M059J (cell line): ENCODE results near the gene STMP1. TPM values are rescaled to one million over a fixed set of nuclear protein-coding genes. Genes with fewer than 3 reads are reported as not detected.
"Not testable (repeated sequence)": the region's sequence is repeated elsewhere in the genome, so short reads cannot be mapped to it uniquely, and the experiment has no call there.

Experiments
- DNase-seq: peaks from one replicate; pipeline ENCODE4 v3.0.0-alpha.2; 2012; ENCODE audit warnings: low read depth
- total RNA-seq: library from RNA; depleted of rRNA; stranded (reverse); fragments of >200 nt; shearing (Covaris generic); gene quantifications from 2 replicates; pipeline ENCODE4 v1.2.3, GENCODE V29; 2014; rRNA removed

The STMP1 gene
- 29.5 and 34.0 TPM in 2 replicates for total RNA-seq

DNA sequence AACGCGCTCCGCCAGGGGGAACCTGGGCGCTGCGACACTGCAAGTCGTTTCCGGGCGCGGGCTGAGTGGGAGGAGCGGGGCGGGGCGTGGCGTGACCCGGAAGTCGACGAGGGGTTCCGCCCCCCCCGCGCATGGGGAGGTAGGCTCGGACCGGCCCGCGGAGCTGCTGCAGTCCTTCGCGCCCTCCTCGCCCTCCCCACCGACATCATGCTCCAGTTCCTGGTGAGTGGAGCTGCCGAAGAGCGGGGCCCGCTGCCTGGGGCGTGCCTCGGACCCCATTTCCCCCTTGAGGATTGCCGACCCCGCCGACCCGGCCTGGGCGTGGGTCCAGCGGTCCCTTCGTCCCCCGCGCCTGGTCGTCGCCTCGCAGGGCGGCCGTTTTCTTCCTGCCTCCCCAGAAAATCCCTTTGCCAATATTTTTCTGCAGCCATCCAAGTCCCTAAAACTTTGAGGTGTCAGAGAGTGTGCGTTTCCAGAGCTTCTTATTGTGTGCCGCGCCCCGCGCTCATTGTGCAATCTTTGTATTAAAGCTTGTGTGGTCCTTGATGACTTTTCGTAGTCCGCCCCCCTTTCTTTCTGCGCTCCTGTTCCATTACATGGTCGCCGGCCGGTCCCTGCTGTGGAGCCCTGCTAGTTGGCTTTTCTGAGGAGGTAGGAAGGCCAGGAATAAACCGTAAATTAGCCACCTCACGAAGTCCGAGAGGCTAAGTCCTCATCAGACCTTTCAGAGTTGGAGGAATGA, at the start of gene STMP1:
TSS of gene STMP1 (plus strand) at position 142 of the 742 bp plus-strand sequence.
- peak; percentile 91 for DNase-seq

DNA sequence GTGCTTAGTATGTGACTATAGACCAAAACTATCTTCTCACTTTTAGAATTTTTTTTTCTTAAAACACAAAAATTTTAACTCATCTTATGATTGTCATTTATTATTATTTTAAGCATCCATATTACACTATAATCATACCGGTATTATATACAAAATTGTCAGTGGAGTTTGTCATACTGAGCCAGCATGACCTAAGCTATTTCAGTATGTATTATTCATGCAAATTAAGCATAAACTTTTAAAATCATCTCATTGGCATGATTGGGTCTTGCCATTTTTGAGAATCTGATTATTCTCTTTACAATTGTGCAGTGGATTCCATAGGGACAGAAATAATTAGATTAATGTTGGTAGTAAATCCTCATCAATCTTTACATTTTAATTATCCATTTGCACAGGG, 46.2 kb upstream of the STMP1 start:
- DNase-seq, result no peak

DNA sequence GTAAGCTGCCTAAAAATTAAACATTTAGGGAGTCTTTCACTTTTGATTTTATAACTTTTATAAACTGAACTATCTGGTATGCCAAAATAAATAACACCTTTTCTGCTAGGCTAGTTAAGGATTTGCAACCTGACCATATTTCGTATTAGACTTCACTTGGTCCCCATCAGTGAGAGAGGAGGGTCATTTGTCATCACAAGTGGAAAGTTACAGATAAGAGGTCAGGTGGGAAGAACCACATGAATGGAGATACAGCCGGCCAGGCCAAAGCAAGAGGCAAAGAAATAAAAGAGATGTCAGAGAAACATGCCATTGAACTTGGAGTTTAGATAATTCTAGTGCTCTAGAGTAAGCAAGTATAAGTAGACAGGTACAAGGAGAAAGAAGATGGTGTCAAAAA, 44.5 kb upstream of the STMP1 start:
- no peak for DNase-seq

DNA sequence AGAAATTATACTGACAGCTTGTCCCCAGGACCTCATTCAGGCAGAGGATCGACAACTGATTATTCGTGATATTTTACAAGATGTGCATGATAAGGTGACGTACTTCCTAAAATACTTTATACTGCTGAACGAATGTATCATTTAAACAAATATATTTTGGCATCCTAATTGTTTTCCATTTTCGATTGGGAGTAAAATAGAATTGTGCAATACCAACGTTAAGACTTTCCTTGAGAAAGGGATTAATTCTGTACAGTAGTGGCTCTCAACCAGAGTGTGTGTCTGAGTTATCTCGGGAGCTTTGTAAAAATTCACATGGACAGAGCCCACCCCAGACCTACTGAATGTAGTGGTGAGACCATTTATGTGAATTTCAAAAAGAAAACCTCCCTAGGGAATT, 43.8 kb upstream of the STMP1 start:
- no peak for DNase-seq

DNA sequence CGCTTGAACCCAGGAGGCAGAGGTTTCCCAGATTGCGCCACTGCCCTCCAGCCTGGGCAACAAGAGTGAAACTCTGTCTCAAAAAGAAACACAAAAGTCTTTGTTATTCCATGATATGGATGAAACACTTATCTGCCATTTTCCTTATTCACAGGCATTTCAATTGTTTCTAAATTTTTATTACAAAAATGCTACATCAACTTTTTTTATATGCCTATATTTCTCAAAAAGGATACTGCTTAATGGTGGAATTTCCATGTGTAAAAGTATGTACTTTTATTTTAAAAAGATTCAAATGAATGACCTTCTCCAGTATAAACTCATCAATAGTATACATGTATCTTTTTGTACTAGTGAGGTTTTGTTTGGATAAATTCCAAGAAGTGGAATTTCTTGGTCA, 41.9 kb upstream of the STMP1 start:
- DNase-seq, result no peak

DNA sequence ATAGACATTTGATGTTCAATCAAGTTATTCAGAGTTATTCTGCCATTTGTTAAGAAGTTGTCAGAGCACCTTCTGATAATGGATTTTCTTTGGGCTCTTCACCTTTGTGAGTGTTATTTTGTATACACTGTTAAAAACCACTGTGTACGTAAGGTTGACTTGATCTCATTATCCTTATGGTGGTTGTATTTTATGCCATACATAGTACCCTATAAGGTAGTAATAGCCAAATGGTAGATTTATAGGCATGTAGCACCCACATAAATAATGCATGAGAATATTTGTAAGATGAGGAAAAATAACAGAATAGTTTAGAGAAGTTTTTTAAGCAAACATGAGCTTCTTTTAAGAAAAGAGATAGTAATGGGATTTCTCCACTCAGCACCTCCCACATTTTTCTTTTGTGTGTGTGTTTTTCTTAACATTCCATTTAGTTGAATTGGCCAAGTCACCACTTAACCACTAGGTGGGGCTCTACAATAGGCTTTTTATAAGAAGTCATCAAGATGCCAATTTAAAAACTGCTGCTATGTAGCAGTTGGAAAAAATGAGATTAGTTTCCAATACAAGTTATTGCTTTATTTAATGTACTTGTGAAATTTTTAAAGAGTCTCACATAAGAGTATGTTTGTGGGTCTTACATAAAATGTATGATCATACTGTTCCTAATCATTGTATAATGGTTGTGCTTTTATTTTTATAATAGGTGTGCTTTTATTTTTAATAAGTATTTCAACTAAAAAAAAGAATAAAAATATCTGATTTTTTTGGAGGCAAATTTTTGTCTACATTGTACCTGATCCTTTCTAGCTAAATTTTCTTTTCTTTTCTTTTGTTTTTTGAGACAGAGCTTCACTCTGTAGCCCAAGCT, 41.1 kb upstream of the STMP1 start:
- DNase-seq, result peak; percentile 83

DNA sequence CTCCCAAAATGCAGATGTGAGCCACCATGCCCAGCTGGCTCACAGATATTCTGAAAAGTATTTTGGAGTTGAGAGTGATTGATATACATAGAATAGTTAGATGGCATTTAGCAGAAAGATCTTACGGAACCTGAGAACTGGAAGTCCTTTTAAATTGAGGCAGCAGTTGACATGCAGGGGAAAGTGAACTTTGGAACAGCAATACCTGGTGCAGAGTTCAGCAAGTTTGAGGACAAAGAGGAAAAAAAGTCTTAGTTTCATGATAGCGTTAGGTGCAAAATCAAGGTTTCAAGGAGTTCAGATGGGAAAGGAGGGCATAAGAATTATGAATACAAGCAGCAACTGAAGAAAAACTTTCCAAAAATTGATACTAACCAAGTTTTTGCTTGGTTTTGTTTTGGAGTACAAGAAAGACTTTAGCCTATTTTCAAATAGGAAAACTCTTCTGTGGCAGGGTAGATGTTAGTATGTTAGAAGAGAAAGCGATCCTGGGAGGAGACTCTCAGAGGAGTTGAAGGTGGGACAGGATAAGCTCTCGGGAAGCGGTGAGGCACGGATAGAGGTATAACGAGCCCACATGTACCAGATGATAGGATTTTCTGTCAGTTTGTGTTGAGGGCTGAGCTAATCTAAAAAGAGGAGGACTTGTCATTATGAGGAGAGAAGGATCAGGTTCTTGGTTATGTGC, 28.0 kb upstream of the STMP1 start:
- no peak for DNase-seq

DNA sequence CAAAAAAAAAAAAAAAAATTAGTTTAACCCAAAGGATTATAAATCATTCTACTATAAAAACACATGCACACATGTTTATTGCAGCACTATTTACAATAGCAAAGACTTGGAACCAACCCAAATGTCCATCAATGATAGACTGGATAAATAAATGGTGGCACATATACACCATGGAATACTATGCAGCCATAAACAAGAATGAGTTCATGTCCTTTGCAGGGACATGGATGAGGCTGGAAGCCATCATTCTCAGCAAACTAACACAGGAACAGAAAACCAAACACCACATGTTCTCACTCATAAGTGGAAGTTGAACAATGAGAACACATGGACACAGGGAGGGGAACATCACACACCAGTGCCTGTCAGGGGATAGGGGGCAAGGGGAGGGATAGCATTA, 22.6 kb upstream of the STMP1 start:
- DNase-seq, result not testable (repeated sequence)

DNA sequence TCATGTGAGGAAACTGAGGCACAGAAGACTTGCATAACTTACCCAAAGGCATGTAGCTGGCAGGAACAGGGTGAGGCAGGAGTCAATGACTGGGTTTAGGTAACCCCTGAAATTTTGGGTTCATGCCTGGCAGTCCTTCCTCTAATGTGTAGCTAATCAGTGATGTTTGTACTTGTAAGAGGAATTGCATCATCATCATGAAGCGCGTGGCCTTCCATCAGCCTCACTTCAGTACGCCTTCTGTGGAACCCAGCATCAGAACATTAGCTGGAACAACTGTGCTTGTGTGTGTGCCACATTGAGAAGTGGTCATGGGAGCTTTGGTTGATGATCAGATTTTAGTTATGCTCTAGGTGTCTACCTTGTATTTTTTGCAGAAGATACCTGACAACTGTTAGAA, 18.2 kb upstream of the STMP1 start:
- DNase-seq, result no peak

DNA sequence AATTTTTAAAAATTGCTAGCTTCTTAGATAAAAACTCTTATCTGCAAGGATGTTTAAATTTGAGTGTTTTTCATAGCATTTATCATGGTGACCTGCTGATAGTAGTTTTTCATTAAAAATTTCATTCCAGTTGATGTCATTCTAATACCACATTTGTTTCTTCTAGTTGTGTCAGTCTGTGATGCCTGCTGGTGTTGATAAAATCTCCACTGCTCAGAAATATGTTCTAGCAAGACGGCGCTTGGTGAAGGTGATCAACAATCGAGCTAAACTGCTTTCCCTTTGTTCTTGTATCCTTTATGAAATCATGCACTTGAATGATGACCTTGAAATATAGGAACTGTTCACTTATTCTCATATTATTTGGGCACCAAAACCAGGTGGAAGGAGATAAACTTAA, 17.6 kb upstream of the STMP1 start:
- DNase-seq, result no peak

DNA sequence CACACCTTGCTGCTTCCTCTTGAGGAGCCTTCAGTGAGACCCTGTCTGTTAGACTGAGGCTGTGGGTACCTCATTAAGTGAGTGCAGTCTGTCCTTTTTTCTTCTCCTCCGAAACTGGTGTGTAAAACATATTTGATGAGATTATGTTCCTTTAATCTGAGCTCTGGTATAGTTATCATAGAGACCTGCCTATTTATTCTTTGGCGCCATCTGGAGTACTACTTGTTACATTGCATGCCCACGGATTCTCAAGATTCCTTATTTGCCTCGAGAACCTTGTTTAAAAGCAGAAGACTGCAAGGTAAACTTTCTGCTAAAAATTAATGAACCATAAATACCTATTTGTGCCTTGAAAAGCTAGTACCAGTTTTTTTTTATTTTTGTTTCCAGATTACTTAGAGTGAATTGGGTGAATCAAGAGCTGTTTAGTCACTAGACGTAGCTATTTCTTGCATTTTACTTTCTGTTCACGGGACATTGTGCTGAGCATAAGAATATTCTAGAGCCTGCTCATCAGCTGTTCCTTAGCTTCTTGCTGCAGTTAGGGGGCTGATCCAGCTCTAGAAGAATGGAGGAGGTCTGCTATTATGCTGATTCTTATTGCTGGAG, 16.9 kb upstream of the STMP1 start:
- peak; percentile 58 for DNase-seq

DNA sequence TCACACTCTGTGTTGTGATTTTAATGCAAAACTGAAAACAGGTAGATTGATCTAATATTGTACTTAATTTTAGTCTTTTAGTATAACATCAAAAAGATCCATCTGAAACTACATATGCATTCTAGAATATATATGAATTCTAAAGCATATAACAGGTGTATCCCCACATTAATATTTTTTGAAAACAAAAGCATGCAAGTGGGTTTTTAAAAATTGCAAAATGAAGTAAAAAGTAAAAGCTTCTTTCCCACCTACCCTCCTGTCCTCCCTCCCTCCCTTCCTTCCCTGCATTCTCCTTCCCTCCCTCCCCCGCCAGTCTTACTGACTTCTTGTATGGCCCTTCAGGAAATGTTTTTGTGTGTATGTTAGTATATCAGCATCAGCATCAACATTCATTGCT, 14.6 kb upstream of the STMP1 start:
- no peak for DNase-seq

DNA sequence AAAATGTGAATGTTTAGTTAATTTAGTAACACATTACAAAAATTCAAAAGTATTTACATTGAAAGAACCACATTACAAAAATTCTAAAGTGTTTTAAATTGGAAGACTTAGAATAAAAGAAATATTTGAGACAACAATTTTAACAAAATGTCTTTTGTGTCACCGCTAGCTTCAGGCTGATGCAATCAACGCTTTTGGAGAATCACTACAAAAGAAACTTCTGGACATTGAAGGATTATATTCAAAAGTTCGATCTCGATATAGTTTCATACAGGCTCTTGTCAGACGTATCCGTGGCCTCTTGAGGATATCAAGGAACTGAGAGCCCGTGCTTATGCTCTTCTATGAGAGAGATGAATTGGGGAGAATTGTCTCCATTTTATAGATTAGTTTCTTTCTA, 14.1 kb upstream of the STMP1 start:
- DNase-seq, result no peak

DNA sequence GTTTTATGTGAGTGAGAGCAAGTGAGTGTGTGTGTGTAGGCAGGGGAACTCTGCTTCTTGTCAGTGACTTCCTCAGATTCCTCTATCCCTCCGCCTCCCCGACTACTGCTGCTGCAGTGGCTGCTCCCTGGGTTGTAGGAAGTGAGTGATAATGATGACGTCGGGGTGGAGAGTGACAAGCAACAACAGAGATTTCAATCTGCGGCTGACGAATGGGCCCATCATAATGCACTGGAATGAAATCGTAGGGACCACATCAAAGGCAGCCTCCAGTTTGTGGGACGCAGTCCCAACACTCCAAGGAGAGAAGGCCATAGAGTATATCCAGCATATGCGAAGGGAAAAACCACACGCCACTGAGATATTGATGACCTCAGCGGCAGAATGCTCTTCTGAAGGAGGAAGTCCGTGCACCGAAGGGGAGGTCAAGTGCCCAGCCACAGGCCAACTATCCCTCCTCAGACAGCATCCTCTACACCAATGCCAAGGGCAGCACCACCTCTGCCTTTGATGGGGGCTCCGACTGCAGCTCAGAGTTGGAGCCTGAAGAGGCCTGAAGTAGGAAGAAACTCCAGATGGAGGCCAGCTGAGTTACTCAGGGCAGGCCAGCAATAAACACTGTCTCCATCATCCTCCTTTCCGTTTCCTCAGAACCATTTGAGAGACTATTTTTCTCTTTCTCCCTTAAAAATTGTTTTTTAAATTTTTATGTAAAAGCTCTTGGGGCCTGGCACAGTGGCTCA, 11.3 kb upstream of the STMP1 start:
- DNase-seq, result peak; percentile 47

DNA sequence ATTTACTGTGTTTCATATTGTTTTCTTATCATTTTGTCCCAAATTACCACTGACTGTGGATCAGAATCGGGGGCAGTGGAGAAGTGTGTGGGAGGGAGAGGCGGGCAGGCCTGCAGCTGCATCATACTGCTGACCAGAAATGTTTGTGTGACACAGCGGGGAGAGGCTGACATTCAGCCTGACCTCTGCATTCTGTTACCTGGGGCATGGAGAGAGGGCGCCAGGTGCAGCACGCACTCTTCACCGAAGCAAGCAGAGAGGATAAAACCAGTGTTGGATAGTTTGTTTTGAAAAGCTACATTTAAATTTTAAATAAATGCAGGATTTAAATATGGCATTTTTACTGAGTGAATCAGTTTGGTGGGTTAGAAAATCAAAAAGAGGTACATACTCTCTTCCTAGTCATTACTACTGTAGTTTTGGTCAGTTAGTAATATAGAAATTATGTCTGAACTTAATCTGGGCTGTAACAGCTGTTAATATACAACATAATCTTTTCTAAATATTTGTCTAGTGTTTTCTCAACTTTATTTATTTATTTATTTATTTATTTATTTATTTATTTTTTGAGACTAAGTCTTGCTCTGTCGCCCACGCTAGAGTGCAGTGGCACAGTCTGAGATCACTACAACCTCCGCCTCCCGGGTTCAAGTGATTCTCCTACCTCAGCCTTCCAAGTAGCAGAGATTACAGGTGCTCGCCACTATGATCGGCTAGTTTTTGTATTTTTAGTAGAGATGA, 8.8 kb upstream of the STMP1 start:
- no peak for DNase-seq

DNA sequence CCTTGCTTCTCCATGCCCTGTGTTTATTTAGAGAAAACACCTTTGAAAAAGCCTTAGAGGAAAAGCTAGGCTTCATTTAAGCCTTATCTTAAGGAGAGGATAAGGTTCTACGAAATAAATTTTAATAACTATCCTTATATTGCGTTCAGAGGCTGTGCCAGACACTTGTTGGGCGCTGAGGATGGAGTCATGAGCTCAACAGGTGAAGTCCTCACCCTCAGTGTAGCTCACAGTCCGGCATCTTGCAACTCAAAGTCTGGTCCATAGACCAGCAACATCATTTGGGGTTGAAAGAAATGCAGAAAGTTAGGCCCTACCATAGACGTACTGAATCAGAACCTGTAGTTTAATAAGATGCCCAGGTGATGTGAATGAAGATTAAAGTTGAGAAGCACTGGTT, 3.8 kb upstream of the STMP1 start:
- DNase-seq, result no peak

DNA sequence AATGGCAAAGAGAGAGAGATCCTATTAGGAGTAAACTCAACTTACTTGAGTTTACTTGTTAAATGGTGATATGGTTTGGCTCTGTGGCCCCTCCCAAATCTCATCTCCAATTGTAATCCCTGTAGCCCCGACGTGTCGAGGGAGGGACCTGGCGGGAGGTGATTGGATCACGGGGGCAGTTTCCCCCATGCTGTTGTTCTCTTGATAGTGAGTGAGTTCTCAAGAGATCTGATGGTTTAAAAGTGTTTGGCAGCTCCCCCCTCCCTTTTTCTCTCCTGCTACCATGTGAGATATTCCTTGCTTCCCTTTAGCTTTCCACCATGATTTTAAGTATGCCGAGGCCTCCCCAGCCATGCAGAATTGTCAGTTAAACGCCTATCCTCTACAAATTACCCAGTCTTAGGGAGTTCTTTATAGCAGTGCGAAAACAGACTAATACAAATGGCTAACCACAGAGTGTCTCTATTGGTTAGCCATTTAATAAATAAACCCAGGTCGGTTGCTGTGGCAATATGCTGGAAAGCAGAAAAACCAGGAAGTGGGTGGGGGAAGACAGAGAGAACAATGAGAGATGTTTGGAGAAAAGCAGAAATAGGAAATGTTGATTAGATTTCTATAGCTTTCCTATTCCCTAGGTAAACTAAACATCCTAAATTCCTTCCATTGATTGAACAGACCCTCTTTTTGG, 3.0 kb upstream of the STMP1 start:
- peak; percentile 71 for DNase-seq

DNA sequence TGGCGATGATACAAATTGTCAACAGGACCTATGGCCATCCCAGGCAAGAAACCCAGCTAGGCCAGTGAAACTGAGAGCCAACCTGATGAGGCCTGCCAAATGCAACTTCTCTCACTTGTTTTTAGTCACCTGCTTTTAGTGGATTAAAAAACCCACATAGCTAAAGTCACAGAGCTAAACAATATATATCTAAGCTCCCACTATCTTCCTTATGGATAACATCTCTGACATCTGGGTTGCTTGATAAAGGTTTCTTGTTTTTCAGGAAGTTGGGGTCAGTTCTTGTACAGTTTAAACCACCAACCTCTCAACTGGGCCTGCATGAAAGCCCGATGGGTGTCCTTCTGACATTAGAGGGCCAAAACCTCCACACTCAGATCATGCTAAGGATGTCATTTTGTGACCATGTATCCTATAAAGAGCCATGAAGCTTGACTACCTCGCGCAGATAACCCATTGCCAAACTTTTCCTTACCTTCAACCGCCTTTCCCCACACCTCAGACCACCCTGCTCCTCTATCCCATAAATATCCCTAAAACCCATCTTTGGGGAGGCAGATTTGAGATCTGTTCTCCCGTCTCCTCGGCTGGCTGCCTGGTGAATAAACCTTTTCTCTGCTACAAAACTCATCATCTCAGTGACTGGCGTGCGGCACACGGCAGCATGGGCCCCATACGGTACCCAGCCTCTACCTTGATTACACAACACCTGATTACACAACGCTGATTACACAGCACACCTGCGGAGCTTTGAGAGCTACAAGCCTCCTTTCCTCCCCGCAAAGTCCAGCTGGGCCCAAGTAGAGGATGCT, 797 bp upstream of the STMP1 start:
- no peak for DNase-seq

DNA sequence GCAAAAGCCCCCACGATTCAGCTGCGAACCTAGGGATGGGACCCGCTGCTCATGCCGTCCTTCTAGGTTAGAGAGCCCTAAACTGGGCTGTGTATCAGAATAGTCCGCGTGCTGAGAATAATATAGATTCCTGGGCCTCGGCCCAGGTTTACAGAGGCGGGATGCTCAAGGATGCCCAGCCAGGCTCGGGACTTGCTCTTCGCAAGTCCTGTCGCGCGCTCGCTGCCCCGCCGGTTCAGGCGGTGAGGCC, 266 bp upstream of the STMP1 start:
- no peak for DNase-seq
